GM19043 (cell line): ENCODE results near the gene ASPG.

Experiments used
- ATAC-seq: cut with Tn5 transposase; IDR thresholded peaks from one replicate; pipeline ENCODE4 v1.9.1; 2021; ENCODE audit warnings: low read depth; ENCODE audit not compliant: unreplicated experiment

The ASPG gene

DNA sequence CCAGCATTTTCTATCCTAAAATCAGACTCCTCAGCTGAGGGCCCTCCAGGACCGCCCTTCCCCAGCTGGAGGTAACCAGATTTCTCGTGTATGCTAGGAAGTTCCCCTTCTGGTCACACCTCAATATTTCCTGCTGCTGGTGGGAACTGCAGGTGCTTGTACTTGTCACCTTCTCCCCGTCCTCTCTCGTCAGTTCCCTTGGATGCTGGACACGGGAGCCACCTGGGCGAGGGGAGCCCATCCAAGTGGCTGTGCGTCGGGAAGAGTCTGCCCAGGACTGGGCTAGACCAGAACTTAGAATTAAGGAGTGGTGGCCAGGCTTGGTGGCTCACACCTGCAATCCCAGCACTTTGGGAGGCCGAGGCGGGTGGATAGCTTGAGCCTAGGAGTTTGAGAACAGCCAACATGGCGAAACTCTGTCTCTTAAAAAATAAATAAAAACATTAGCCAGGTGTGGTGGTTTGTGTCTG lies 29.7 kb downstream of the ASPG start:
- ATAC-seq = no peak

DNA sequence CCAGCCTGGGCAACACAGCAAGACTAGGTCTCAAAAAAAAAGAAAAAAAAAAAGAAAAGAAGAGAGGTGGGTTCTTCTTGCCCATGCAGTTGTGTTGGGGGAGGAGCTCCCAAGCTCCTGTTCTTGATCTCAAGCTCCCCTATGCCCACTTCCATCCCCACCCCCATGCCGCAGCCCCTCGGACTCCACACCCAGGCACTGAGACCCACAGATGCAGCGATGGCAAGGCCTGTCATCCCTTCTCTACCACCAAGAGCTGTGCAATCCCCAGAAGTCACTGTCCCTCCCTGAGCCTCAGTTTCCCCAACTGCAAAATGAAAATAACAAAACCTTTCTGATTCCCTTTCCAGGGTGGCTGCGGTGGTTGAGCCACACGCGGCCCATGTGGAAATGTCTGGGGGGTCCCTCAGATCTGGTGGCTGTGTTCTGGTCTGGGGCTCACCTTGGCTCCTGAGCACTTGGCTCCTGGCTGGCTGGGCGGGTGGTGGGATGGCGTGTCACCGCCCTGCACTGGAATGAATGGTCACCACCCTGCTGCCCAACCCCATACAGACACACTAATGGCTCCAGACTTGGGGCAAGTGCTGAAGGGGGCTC lies 30.3 kb downstream of the ASPG start:
- no peak for ATAC-seq

DNA sequence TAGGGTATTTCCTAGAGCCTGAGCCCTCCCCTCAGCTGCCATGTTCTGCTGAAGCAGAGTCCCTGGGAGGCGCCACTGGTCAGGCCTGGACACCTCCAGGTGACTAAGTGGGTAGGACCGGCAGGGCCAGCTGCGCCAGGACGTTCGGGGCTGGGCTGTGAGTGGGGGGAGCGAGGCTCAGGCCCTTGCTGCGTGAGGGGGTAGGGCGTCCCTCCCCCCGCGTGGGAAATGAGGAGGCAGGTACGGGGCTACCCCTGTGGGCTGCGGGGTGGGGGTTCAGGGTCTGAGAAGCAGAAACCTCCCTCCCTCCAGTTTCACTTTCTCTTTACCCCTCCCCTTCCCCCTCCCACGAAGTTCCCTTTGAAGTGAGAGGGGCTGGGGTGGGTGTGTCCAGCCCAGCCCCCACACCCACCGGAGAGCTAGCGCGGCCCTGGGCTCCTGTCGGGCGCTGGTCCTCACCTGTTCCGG lies 30.8 kb downstream of the ASPG start:
- ATAC-seq = no peak

DNA sequence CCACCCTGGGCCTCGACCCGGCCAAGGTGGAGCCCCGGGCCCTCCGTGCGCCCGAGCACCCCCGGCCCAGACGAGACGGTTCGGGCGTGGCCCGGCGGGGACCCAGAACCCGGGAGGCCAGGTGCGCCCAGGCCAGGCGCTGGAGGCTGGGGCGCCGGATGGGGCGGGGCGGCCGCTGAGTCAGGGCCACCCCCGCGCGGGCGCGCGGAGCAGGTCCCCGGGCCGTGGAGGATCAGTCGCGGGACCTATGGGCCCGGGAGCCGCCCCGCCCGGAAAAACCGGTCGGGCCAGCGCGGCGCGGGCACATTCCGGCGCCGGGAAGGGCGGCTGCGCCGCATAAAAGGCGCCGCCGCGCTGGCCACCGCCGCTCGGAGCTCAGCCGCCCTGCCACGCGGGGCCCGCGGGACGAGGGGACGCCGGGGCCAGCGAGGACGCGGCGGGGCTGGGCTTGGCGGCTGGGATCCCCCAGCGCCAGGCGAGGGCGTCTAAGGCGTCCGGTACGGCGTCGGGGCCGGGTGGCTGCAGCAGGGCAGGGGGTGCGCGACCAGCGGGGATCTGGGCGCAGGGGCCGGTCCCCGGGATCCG lies 31.3 kb downstream of the ASPG start:
- no peak for ATAC-seq

DNA sequence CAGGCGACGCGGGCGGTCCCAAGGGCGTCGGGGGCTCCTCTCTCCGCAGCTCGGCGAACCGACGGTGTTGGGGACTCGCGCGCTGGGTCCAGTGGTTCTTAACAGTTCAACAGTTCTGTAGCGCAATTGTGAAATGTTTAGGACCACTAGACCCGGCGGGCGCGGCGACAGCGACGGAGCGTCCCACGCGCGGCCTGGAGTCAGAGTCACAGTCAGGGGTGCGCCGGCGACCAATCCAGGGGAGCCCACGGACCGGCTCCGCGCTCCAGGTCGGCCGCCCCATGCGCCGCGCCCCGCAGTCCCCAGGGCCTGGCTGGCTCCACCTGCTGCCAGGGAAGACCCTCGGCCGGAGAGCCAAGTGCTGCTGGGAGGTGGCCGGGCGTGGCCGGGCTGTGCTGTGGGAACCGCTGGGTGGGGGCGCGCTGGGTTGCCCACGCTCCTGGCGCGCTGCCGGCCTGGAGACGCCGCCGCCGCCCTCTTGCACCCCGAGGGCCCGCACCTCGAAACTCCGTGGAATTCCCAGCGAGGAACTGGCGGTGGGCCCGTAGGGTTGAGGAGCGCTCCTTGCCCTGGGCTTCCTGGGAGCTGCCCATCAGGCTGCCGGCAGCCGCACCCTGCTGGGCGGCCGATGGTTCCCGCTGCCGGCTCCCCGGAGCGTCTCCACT lies 32.0 kb downstream of the ASPG start:
- ATAC-seq = no peak

DNA sequence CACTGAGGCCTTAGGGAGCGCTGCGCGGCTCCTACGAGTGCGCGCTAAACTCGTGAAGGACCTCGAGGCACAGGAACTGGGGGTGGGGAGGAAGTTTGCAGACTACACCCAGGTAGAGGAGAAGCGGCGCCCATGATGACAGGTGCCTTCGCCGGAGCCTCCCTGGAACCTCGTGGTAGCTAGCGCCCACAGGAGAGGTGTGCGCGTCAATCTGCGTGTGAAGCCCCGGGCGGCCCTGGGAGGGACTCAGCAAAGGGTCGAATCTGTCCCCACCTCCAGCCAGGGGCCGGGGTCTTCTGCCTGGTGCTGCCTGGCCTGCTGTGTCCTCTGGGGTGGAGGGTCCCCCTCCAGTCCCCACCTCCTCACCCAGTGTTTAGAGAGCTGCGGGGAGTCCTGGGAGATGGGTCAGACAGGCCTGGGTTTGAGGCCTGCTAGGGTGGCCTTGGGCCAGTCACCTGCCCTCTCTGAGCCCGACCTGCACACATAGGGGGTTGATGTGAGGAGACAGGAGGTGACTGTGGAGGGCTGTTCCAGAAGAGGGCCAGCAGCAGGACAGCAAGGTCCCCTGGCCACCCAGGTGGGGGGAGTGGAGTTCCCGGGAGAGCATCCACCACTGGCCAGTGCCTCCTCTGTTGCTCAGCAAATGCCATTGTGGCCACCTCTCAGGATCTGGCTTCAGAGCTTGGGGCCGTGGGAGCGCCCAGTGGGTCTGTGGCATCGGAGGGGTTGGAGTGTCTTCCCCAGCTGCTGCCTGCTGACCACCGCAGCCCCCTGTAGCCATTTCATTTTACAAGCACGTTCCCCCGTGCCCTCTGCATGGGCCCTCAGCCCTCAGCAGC lies 32.7 kb downstream of the ASPG start:
- ATAC-seq = no peak

DNA sequence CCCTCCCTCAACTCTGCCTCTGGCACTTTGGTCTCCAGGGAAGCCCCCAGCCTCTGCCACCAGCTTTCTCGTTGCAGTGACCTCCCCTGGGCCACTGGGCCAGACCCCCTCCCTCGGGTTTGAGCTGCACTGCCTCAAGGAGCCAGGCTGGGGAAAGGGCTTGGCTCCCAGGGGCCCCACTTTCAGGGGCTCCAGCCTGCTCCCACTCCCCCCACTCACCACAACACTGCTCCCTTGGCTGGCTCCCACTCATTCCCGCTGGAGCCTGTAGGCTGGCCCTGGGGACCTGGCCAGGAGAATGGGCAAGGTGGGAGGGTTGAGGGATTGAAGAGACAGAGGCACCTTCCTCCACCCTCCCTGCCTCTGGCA lies 33.6 kb downstream of the ASPG start:
- no peak for ATAC-seq

DNA sequence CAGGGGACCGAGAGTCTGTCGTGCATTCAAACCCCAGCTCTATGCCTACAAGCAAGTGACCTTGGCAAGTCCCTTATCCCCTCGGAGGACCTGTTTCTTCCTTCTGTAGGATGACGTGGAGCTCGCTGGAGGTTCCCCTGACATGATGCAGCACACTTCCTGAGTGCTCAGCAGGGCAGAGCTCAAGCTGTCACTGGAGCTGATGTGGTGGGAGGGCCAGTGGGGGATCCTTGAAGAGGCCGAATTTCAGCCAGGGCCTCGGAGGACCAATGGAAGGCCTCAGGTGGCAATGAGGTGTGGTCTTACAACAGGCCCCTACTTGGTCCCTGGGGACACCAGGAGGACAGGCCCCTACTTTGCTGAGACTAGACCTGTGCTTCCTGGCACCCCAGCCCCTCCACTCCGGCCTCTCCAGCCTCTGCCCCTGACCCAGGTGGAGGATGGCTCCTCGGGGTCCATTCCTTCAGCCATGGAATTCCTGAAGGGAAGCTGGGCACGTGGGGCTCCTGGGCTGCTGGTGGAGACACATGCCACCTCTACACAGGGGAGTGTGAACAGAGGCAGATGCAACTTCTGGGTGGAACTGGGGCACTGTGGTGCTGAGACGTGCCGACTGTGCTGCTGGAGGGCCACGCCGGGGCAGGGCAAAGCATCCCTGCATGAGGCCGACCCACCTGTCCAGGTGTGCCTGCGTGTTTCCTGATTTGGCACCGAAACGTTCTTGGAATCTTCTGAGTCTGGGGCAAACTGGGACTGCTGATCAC lies 34.2 kb downstream of the ASPG start:
- no peak for ATAC-seq

DNA sequence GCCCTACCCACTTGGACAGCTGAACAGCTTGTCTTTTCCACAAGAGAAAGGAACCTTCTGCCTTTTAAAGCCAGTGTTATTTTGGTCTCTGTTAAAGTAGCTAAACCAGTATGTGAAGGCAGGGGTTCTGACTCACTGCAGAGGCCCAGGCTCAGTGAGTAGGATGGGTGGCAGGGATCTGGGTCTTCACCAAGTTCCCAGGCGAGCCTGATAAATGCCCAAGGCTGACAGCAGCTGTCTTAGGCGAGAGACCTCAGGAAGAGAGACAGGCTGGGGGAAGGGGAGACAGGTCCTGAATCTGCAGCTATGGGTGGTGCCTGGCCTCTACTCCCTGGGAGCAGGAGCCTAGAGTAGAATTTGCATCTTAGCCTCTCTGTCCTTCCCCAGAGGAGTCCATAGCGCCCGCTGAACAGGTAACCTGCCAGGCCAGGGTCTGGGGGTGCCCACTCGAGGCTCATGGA lies 34.8 kb downstream of the ASPG start:
- no peak for ATAC-seq

DNA sequence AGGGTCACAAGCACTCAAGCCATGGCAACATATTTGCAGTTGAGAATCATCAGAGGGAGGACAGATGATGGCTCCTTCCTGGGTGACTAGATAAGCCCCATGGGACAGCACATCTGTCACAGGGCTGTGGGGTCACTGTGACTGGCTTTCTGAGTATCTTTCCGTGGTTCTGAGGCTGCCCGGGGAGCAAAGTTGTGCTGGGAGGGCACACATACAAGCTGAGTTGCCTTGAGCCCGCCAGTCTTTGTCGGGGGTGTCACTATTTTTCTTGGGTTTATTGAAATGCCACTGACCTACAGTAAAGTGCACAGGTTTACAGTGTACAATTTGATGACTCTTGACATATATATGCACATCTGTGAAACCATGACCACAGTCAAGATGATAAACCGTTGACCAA lies 35.6 kb downstream of the ASPG start:
- no peak for ATAC-seq

DNA sequence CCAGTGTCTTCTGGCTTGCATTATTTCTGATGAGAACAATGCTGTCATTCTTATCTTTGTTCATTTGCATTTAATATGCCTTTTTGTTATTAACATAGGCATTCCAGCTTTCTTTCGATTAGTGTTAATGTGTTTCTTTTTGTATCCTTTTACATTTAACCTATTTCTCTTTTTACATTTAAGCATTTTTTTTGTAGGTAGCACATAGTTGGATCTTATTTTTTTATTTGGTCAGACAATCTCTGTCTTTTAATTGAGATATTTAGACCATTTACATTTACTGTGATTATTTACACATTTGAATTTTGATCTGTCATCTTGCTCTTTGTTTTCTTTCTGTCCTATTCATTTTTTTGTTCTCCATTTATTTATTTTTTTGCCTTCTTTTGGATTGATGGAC lies 38.4 kb downstream of the ASPG start:
- no peak for ATAC-seq

DNA sequence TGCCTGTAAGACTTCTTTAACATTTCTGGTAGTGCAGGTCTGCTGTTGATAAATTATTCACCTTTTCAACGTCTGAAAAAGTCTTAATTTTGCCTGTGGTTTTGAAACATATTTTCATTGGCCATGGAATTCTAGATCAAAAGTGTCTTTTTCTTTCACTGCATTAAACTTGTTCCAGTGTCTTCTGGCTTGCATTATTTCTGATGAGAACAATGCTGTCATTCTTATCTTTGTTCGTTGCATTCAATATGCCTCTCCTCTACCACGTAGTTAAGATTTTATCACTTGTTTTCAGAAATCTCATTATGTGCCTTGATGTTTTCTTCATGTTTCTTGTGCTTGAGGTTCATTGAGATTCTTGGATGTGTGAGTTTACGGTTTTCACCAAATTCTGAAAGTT lies 39.5 kb downstream of the ASPG start:
- ATAC-seq = no peak

DNA sequence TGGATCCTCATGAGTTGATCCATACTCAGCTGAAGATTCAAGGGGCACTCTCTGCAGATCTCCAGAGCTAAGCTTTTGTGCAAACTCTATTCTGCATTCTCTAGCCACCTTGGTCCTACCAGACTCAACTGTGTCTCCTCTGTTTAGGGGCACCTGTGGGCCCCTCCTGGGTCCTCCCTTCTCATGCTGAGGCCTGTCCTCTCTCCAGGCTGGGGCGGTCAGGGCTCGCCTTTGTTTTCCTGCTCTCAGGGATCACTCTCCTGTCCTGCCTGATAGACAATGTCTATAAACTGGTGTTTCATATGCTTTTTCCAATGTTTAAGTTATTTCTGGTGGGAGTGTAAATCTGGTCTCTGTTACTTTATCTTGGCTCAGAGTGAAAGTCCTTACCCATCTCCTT lies 41.3 kb downstream of the ASPG start:
- ATAC-seq = no peak

DNA sequence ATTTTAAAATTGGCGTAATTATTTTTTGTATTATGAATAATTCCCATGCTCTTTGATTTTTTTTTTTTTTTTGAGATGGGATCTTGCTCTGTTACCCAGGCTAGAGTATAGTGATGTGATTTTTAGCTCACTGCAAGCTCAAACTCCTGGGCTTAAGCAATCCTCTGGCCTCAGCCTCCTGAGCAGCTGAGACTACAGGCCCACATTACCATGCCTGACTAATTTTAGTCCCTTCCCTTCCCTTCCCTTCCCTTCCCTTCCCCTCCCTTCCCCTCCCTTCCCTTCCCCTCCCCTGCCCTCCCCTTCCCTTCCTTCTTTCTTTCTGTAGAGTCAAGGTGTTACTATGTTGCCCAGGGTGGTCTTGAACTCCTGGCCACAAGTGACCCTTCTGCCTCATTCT lies 43.5 kb downstream of the ASPG start:
- no peak for ATAC-seq

DNA sequence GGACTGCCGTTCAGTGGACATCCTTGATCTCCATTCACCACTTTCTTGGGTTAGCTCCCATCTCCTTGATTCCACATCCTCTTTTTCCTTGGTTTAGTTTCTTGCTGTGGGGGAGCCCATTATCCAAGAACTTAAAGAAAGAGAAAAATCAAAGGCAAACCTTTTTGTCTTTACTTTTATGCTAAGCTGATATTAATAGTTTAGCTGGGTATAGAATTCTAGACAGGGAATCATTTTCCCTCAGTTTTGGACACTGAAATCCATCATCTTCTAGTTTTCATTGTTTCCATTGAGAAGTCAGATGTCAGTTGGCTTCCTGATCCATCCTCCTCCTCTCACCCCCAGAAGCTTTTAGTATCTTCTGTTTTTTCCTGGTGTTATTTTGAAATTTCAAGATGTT lies 44.1 kb downstream of the ASPG start:
- ATAC-seq = no peak

DNA sequence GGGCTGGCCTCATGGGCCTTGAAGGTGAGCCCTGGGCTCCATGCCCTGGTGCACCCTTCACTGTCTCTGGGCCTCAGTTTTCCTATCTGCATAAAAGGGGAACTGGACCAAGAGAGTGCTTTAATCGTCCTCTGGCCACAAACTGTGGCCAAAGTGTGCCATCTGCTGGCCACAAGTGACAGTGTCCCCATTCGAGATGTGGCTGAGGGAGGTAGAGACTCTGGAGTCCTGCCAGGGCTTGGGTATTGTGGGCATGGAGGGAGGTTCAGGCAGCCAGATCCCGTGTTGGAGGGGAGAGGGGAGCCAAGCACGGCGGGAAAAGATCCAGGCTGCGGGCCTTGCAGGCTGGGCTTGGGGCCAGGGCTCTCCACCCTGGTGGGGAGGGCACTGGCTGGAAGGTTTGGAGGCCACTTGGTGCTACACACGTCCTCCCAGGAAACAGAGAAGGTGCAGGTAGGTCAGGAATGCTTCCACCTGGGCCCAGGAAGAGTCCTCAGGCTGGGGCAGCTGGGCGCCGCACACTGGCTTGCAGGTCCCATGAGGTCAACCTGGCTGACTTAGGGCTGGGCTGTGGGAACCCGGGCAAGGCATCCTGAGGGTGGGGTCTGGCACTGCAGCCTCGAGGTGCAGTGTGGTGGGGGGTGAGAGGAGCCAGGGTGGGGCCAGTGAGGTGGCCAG lies 45.6 kb downstream of the ASPG start:
- ATAC-seq = no peak

DNA sequence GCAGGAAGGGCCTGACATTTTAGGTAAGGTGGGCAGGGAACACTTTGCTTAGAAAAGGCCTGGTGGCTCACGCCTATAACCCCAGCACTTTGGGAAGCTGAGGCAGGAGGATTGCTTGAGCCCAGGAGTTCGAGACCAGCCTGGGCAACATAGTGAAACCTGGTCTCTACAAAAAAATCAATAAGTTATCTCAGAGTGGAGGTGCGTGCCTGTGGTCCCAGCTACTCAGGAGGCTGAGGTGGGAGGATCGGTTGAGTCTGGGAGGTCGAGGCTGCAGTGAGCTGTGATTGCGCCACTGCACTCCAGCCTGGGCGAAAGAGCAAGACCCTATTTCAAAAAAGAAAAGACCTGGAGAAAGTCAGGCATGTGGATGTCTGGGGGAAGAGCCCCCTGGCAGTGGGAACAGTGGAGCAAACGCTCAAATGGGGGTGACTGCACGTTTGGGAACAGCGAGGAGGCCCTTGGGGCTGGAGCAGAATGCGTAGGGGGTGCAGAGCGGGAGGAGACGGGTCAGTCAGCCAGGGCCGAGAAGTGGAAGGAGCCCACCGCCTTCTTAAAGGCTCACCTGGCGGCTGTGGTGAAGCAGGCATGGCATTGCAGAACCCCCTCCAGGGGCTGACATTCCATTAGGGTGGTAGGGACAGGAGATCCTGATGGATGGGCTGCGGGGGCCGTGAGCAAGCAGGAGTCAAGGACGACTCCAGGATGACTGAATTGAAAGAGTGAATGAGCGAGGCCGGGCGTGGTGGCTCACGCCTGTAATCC lies 46.6 kb downstream of the ASPG start:
- no peak for ATAC-seq

DNA sequence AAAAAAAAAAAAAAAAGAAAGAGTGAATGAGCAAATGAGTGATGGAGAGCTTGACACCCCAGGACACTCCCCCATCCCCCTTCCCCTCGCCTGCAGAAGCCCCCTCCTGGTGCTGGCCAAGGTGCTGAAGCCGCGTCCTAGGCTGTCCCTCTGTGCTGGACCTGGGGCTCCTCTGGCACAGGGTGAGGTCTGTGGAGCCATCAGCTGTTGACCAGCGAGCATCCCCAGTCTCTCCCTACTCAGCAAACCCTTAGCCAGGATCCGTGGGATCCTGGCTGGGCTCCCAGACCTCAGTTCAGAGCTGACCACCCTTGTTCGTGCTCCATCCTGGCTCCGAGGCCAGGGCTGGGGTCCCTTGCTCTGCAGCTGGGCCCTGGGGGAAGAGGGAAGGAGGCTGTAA lies 47.5 kb downstream of the ASPG start:
- no peak for ATAC-seq

DNA sequence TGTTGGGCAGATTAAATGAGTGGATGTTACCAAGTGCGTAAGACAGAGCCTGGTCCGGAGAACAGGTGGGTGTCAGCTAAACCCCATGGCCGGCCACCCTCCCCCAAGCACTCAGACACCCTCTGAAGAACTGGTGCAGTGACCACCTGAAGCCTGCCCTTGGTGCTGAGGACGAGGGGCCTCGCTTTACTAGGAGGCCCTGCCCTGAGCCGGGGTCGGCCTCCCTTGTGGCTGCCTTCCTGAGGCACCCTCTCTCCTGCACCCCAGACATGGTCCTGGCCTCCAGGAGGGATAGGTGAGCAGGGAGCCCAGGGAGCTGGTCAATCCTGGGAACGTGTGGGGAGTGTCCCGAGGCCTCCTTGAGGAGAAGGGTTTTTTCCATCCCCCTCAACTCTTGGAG lies 48.0 kb downstream of the ASPG start:
- no peak for ATAC-seq
